Measurements from ENCODE around the gene GANAB. TPM values are rescaled to one million over a fixed set of nuclear protein-coding genes. Genes with fewer than 3 reads are reported as not detected.

The GANAB gene
- polyA plus RNA-seq, 5 donors = 288 to 339 (median 312) TPM

DNA sequence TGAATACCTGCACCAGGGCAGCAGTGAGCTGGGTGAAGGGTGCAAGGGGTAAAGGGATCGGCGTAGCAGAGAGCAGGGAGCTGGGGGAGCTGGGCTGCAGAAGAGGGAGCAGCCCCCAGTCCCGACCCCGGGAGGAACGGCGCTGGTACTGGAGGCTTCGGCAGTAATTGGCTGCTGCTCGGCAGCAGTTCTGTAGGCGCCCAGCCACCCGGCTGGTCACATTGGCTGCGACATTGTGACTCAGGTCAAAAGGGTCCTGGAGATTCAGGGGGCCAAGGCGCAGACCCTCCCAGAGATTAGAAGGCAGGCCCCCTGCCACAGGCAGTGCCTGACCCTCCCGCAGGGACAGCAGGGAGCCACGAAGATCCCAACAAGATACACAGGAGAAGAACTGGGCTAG lies 70.6 kb downstream of the GANAB start:
- no peak for DNase-seq

GRCh38 chr11:62575156-62575555 lies 71.3 kb downstream of the GANAB start:
- DNase-seq = no peak

Other genes starting within 250 kb of the GANAB start
- gene SCGB1A1, start 227.6 kb downstream of the GANAB start, polyA plus RNA-seq (ENCODE audit: insufficient read depth in 1 of 5, insufficient read length in 5 of 5, low replicate concordance in 1 of 5) = 10 to 100 TPM in 4 of 5 donors, 1 to 10 TPM in 1; 3.8 to 59.5 (median 30.1) TPM
- 100 to 1,000 TPM; 154 to 240 (median 173) TPM for gene AHNAK, start 99.8 kb downstream of the GANAB start, polyA plus RNA-seq (ENCODE audit: insufficient read depth in 1 of 5, insufficient read length in 5 of 5, low replicate concordance in 1 of 5)
- gene EEF1G, start 72.7 kb downstream of the GANAB start, polyA plus RNA-seq (ENCODE audit: insufficient read depth in 1 of 5, insufficient read length in 5 of 5, low replicate concordance in 1 of 5) = 1,000 to 10,000 TPM; 2,119 to 2,744 (median 2,318) TPM
- gene TUT1, start 55.1 kb downstream of the GANAB start, polyA plus RNA-seq (ENCODE audit: insufficient read depth in 1 of 5, insufficient read length in 5 of 5, low replicate concordance in 1 of 5) = 10 to 100 TPM; 22.4 to 26.3 (median 25.0) TPM
- 100 to 1,000 TPM in 1 of 5 donors, 10 to 100 TPM in 4; 88.1 to 103 (median 95.4) TPM for gene MTA2, start 44.7 kb downstream of the GANAB start, polyA plus RNA-seq (ENCODE audit: insufficient read depth in 1 of 5, insufficient read length in 5 of 5, low replicate concordance in 1 of 5)
- 10 to 100 TPM; 32.6 to 57.4 (median 49.5) TPM for gene EML3, start 33.8 kb downstream of the GANAB start, polyA plus RNA-seq (ENCODE audit: insufficient read depth in 1 of 5, insufficient read length in 5 of 5, low replicate concordance in 1 of 5)
- gene ROM1, start 33.4 kb downstream of the GANAB start, polyA plus RNA-seq (ENCODE audit: insufficient read depth in 1 of 5, insufficient read length in 5 of 5, low replicate concordance in 1 of 5) = 1 to 10 TPM; 3.3 to 7.5 (median 4.8) TPM
- 10 to 100 TPM; 17.4 to 39.9 (median 26.4) TPM for gene B3GAT3, start 24.6 kb downstream of the GANAB start, polyA plus RNA-seq (ENCODE audit: insufficient read depth in 1 of 5, insufficient read length in 5 of 5, low replicate concordance in 1 of 5)
- gene INTS5, start 6.7 kb upstream of the GANAB start, polyA plus RNA-seq (ENCODE audit: insufficient read depth in 1 of 5, insufficient read length in 5 of 5, low replicate concordance in 1 of 5) = 10 to 100 TPM; 12.0 to 19.6 (median 14.3) TPM
- 10 to 100 TPM; 45.9 to 64.1 (median 52.8) TPM for gene C11orf98, start 18.6 kb upstream of the GANAB start, polyA plus RNA-seq (ENCODE audit: insufficient read depth in 1 of 5, insufficient read length in 5 of 5, low replicate concordance in 1 of 5)
- 1 to 10 TPM; 4.8 to 9.0 (median 7.1) TPM for gene CSKMT, start 18.7 kb upstream of the GANAB start, polyA plus RNA-seq (ENCODE audit: insufficient read depth in 1 of 5, insufficient read length in 5 of 5, low replicate concordance in 1 of 5)
- 10 to 100 TPM in 1 of 5 donors, 1 to 10 TPM in 4; 5.0 to 10.8 (median 6.7) TPM for gene UQCC3, start 25.1 kb upstream of the GANAB start, polyA plus RNA-seq (ENCODE audit: insufficient read depth in 1 of 5, insufficient read length in 5 of 5, low replicate concordance in 1 of 5)
- 1 to 10 TPM; 4.9 to 9.5 (median 8.8) TPM for gene LBHD1, start 25.7 kb upstream of the GANAB start, polyA plus RNA-seq (ENCODE audit: insufficient read depth in 1 of 5, insufficient read length in 5 of 5, low replicate concordance in 1 of 5)
- gene UBXN1, start 32.5 kb upstream of the GANAB start, polyA plus RNA-seq (ENCODE audit: insufficient read depth in 1 of 5, insufficient read length in 5 of 5, low replicate concordance in 1 of 5) = 100 to 1,000 TPM; 132 to 176 (median 145) TPM
- 1 to 10 TPM in 1 of 5 donors, under 1 TPM in 4; 0.37 to 1.3 (median 0.55) TPM for gene LRRN4CL, start 42.9 kb upstream of the GANAB start, polyA plus RNA-seq (ENCODE audit: insufficient read depth in 1 of 5, insufficient read length in 5 of 5, low replicate concordance in 1 of 5)
- 10 to 100 TPM; 38.0 to 50.3 (median 45.9) TPM for gene BSCL2, start 60.8 kb upstream of the GANAB start, polyA plus RNA-seq (ENCODE audit: insufficient read depth in 1 of 5, insufficient read length in 5 of 5, low replicate concordance in 1 of 5)
- gene GNG3, start 61.1 kb upstream of the GANAB start, polyA plus RNA-seq (ENCODE audit: insufficient read depth in 1 of 5, insufficient read length in 5 of 5, low replicate concordance in 1 of 5) = 1 to 10 TPM in 4 of 5 donors, under 1 TPM in 1; 0.73 to 1.7 (median 1.5) TPM
- gene HNRNPUL2, start 80.8 kb upstream of the GANAB start, polyA plus RNA-seq (ENCODE audit: insufficient read depth in 1 of 5, insufficient read length in 5 of 5, low replicate concordance in 1 of 5) = 10 to 100 TPM; 73.0 to 85.8 (median 81.9) TPM
- 10 to 100 TPM; 36.1 to 47.0 (median 37.1) TPM for gene TTC9C, start 81.9 kb upstream of the GANAB start, polyA plus RNA-seq (ENCODE audit: insufficient read depth in 1 of 5, insufficient read length in 5 of 5, low replicate concordance in 1 of 5)
- 1 to 10 TPM; 5.6 to 9.6 (median 7.0) TPM for gene ZBTB3, start 107.5 kb upstream of the GANAB start, polyA plus RNA-seq (ENCODE audit: insufficient read depth in 1 of 5, insufficient read length in 5 of 5, low replicate concordance in 1 of 5)
- gene POLR2G, start 115.0 kb upstream of the GANAB start, polyA plus RNA-seq (ENCODE audit: insufficient read depth in 1 of 5, insufficient read length in 5 of 5, low replicate concordance in 1 of 5) = 100 to 1,000 TPM; 136 to 186 (median 153) TPM
- gene TAF6L, start 124.8 kb upstream of the GANAB start, polyA plus RNA-seq (ENCODE audit: insufficient read depth in 1 of 5, insufficient read length in 5 of 5, low replicate concordance in 1 of 5) = 10 to 100 TPM; 23.5 to 30.7 (median 25.7) TPM
- 10 to 100 TPM; 48.2 to 59.9 (median 51.2) TPM for gene TMEM179B, start 140.8 kb upstream of the GANAB start, polyA plus RNA-seq (ENCODE audit: insufficient read depth in 1 of 5, insufficient read length in 5 of 5, low replicate concordance in 1 of 5)
- gene TMEM223, start 145.4 kb upstream of the GANAB start, polyA plus RNA-seq (ENCODE audit: insufficient read depth in 1 of 5, insufficient read length in 5 of 5, low replicate concordance in 1 of 5) = 10 to 100 TPM; 18.8 to 28.1 (median 21.0) TPM
- 100 to 1,000 TPM; 111 to 162 (median 134) TPM for gene NXF1, start 158.8 kb upstream of the GANAB start, polyA plus RNA-seq (ENCODE audit: insufficient read depth in 1 of 5, insufficient read length in 5 of 5, low replicate concordance in 1 of 5)
- gene STX5, start 185.4 kb upstream of the GANAB start, polyA plus RNA-seq (ENCODE audit: insufficient read depth in 1 of 5, insufficient read length in 5 of 5, low replicate concordance in 1 of 5) = 10 to 100 TPM; 46.7 to 58.3 (median 55.5) TPM
- gene TEX54, start 186.2 kb upstream of the GANAB start, polyA plus RNA-seq (ENCODE audit: insufficient read depth in 1 of 5, insufficient read length in 5 of 5, low replicate concordance in 1 of 5) = under 1 TPM in 2 of 5 donors, not detected in 3; 0.34 to 0.37 TPM
- gene WDR74, start 193.0 kb upstream of the GANAB start, polyA plus RNA-seq (ENCODE audit: insufficient read depth in 1 of 5, insufficient read length in 5 of 5, low replicate concordance in 1 of 5) = 10 to 100 TPM; 35.6 to 50.3 (median 42.9) TPM
- gene SLC3A2, start 234.3 kb upstream of the GANAB start, polyA plus RNA-seq (ENCODE audit: insufficient read depth in 1 of 5, insufficient read length in 5 of 5, low replicate concordance in 1 of 5) = 100 to 1,000 TPM; 167 to 197 (median 172) TPM

Measured in right lung (tissue), 5 donors.